Measurements from ENCODE around the gene APLP2. TPM values are rescaled to one million over a fixed set of nuclear protein-coding genes. Genes with fewer than 3 reads are reported as not detected.

Gene APLP2
- total RNA-seq, 1 experiment from 2014 or later: 2,076 TPM

DNA sequence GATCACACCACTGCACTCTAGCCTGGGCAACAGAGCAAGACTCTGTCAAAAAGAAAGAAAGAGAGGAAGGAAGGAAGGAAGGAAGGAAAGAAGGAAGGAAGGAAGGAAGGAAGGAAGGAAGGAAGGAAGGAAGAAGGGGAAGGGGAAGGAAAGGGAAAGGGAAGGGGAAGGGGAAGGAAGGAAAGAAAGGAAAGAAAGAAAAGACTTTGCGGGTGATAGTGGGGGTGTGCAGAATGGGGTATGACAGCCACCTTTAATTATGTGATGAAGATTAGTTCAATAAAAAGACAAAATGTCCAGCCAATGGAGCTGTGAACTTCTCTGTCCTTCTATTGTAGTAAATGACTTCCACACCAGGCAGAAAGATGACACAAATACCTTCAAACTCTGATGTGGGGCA, 8.7 kb upstream of the APLP2 start:
- CTCF ChIA-PET: interaction anchor here (0.7 kb wide), 1 partner anchor 88 kb away, joined by 7 read pairs; no protein-coding TSS in a partner anchor
- TF ChIP-seq CTCF (IDR thresholded peaks at IDR 0.05; ENCODE audit: insufficient read depth in 1 of 2, low read depth in 1 of 2, low read length in 1 of 2, severe bottlenecking in 1 of 2, unreplicated experiment in 1 of 2): no peak

GRCh38 chr11:130062026-130062425, 7.7 kb upstream of the APLP2 start:
- Histone ChIP-seq H3K36me3 (ENCODE audit: control insufficient read depth, insufficient read depth, low read length) (no peaks in the 10 kb centered on the region), H3K9me3 (no peaks in the 10 kb centered on the region), H3K4me1 (peaks cover 26% of the 10 kb centered on the region), H3K4me3 (ENCODE audit: low read depth, low read length) (no peak overlapping the region), H3K27me3 (replicated peaks; ENCODE audit: control insufficient read depth, insufficient read depth, low read length) (no peaks in the 10 kb centered on the region)
- no peak for DNase-seq
- H3K4me3 Mint-ChIP-seq (ENCODE audit: unreplicated experiment): no peak overlapping the region
- TF ChIP-seq CTCF (IDR thresholded peaks at IDR 0.05; ENCODE audit: insufficient read depth in 1 of 2, low read depth in 1 of 2, low read length in 1 of 2, severe bottlenecking in 1 of 2, unreplicated experiment in 1 of 2): no peak
- intact Hi-C loops (cut with micrococcal nuclease; ENCODE audit: unreplicated experiment): no loop called here
- no peaks in the 10 kb centered on the region for H3K27me3 Mint-ChIP-seq (ENCODE audit: insufficient read depth, unreplicated experiment)
- no peaks in the 10 kb centered on the region for H3K9me3 Mint-ChIP-seq (ENCODE audit: unreplicated experiment)
- no TSS peak for BruUV-seq (replicated peaks)
- H3K4me1 Mint-ChIP-seq (ENCODE audit: low read depth, unreplicated experiment): peaks cover 17% of the 10 kb centered on the region
- no peak overlapping the region for H3K27ac Mint-ChIP-seq (ENCODE audit: unreplicated experiment)
- POLR2A ChIA-PET: interaction anchor here (0.6 kb wide), 1 partner anchor 17 kb away, joined by 3 read pairs; no protein-coding TSS in a partner anchor
- CTCF ChIA-PET: interaction anchor here (0.5 to 0.6 kb wide), 2 partner anchors 18 to 139 kb away, joined by 4 to 11 read pairs; no protein-coding TSS in a partner anchor
- H3K36me3 Mint-ChIP-seq (ENCODE audit: insufficient read depth, unreplicated experiment): no peaks in the 10 kb centered on the region

More for the DNA sequence above, 8.7 kb upstream of the APLP2 start:
- Mint-ChIP-seq H3K27ac (ENCODE audit: unreplicated experiment) (no peak overlapping the region), H3K27me3 (ENCODE audit: insufficient read depth, unreplicated experiment) (no peaks in the 10 kb centered on the region), H3K4me3 (ENCODE audit: unreplicated experiment) (no peak overlapping the region), H3K9me3 (ENCODE audit: unreplicated experiment) (no peaks in the 10 kb centered on the region), H3K36me3 (ENCODE audit: insufficient read depth, unreplicated experiment) (no peaks in the 10 kb centered on the region), H3K4me1 (ENCODE audit: low read depth, unreplicated experiment) (peaks cover 17% of the 10 kb centered on the region)
- intact Hi-C loops (cut with micrococcal nuclease; ENCODE audit: unreplicated experiment): no loop called here
- Histone ChIP-seq H3K4me1 (peaks cover 19% of the 10 kb centered on the region), H3K4me3 (ENCODE audit: low read depth, low read length) (no peak overlapping the region), H3K36me3 (ENCODE audit: control insufficient read depth, insufficient read depth, low read length) (no peaks in the 10 kb centered on the region), H3K9me3 (no peaks in the 10 kb centered on the region), H3K27me3 (replicated peaks; ENCODE audit: control insufficient read depth, insufficient read depth, low read length) (no peaks in the 10 kb centered on the region)
- POLR2A ChIA-PET: no interaction called here
- no peak for DNase-seq
- no TSS peak for BruUV-seq (replicated peaks)

- intact Hi-C loops (cut with micrococcal nuclease; ENCODE audit: unreplicated experiment): no loop called here
These were observed 6.2 kb upstream of the APLP2 start for GRCh38 chr11:130063451-130063850.

More at GRCh38 chr11:130063451-130063850, 6.2 kb upstream of the APLP2 start:
- TF ChIP-seq CTCF (IDR thresholded peaks at IDR 0.05; ENCODE audit: insufficient read depth in 1 of 2, low read depth in 1 of 2, low read length in 1 of 2, severe bottlenecking in 1 of 2, unreplicated experiment in 1 of 2): no peak
- ChIA-PET POLR2A (interaction anchor here (1.0 kb wide), 1 partner anchor 61 kb away, joined by 4 read pairs; the partner anchor contains the start of gene PRDM10), CTCF (no interaction called here)
- no TSS peak for BruUV-seq (replicated peaks)
- H3K4me3 ChIP-seq (ENCODE audit: low read depth, low read length): no peak overlapping the region
- no peaks in the 10 kb centered on the region for H3K9me3 ChIP-seq
- no peaks in the 10 kb centered on the region for H3K27me3 ChIP-seq (replicated peaks; ENCODE audit: control insufficient read depth, insufficient read depth, low read length)
- H3K4me1 ChIP-seq: peaks cover 40% of the 10 kb centered on the region
- H3K27me3 Mint-ChIP-seq (ENCODE audit: insufficient read depth, unreplicated experiment): no peaks in the 10 kb centered on the region
- no peak overlapping the region for H3K4me3 Mint-ChIP-seq (ENCODE audit: unreplicated experiment)
- peak overlapping the region; percentile 0 for H3K27ac Mint-ChIP-seq (ENCODE audit: unreplicated experiment)
- peaks cover 21% of the 10 kb centered on the region for H3K4me1 Mint-ChIP-seq (ENCODE audit: low read depth, unreplicated experiment)
- no peaks in the 10 kb centered on the region for H3K36me3 ChIP-seq (ENCODE audit: control insufficient read depth, insufficient read depth, low read length)
- no peaks in the 10 kb centered on the region for H3K9me3 Mint-ChIP-seq (ENCODE audit: unreplicated experiment)
- peaks cover 2% of the 10 kb centered on the region for H3K36me3 Mint-ChIP-seq (ENCODE audit: insufficient read depth, unreplicated experiment)
- DNase-seq: no peak
